ENCODE data around the gene LMNTD1.

LMNTD1 gene

GRCh38 chr12:25521625-25522256, 31.3 kb downstream of the LMNTD1 start:
- no peak overlapping the region for H3K27ac ChIP-seq (ENCODE audit: low read depth in 2 of 2, low read length in 2 of 2)
- H3K27me3 ChIP-seq (ENCODE audit: control insufficient read depth in 2 of 2, insufficient read depth in 2 of 2, low read length in 2 of 2): no peaks in the 10 kb centered on the region
- H3K9me3 ChIP-seq (ENCODE audit: control insufficient read depth in 2 of 2, low read length in 2 of 2): no peaks in the 10 kb centered on the region
- H3K4me1 ChIP-seq (ENCODE audit: control insufficient read depth in 2 of 2, insufficient read depth in 2 of 2, low read length in 2 of 2): no peaks in the 10 kb centered on the region
- H3K4me3 ChIP-seq (ENCODE audit: low read length in 2 of 2): no peak overlapping the region
- H3K9ac ChIP-seq (ENCODE audit: low read depth in 1 of 2, low read length in 2 of 2): no peak overlapping the region
- no peaks in the 10 kb centered on the region for H3K36me3 ChIP-seq (ENCODE audit: control insufficient read depth in 2 of 2, insufficient read depth in 2 of 2, low read length in 2 of 2)

GRCh38 chr12:25518512-25518911, 34.6 kb downstream of the LMNTD1 start:
- Histone ChIP-seq H3K9me3 (ENCODE audit: control insufficient read depth in 2 of 2, low read length in 2 of 2) (no peaks in the 10 kb centered on the region), H3K27me3 (ENCODE audit: control insufficient read depth in 2 of 2, insufficient read depth in 2 of 2, low read length in 2 of 2) (no peaks in the 10 kb centered on the region), H3K36me3 (ENCODE audit: control insufficient read depth in 2 of 2, insufficient read depth in 2 of 2, low read length in 2 of 2) (no peaks in the 10 kb centered on the region), H3K4me1 (ENCODE audit: control insufficient read depth in 2 of 2, insufficient read depth in 2 of 2, low read length in 2 of 2) (no peaks in the 10 kb centered on the region), H3K4me3 (ENCODE audit: low read length in 2 of 2) (no peak overlapping the region), H3K27ac (ENCODE audit: low read depth in 2 of 2, low read length in 2 of 2) (no peak overlapping the region), H3K9ac (ENCODE audit: low read depth in 1 of 2, low read length in 2 of 2) (no peak overlapping the region)

- Histone ChIP-seq H3K36me3 (ENCODE audit: control insufficient read depth in 2 of 2, insufficient read depth in 2 of 2, low read length in 2 of 2) (no peaks in the 10 kb centered on the region), H3K27ac (ENCODE audit: low read depth in 2 of 2, low read length in 2 of 2) (no peak overlapping the region), H3K4me3 (ENCODE audit: low read length in 2 of 2) (no peak overlapping the region), H3K9me3 (ENCODE audit: control insufficient read depth in 2 of 2, low read length in 2 of 2) (no peaks in the 10 kb centered on the region), H3K27me3 (ENCODE audit: control insufficient read depth in 2 of 2, insufficient read depth in 2 of 2, low read length in 2 of 2) (no peaks in the 10 kb centered on the region), H3K9ac (ENCODE audit: low read depth in 1 of 2, low read length in 2 of 2) (no peak overlapping the region), H3K4me1 (ENCODE audit: control insufficient read depth in 2 of 2, insufficient read depth in 2 of 2, low read length in 2 of 2) (no peaks in the 10 kb centered on the region)
Measured at GRCh38 chr12:25504744-25505143, 48.3 kb downstream of the LMNTD1 start.

DNA sequence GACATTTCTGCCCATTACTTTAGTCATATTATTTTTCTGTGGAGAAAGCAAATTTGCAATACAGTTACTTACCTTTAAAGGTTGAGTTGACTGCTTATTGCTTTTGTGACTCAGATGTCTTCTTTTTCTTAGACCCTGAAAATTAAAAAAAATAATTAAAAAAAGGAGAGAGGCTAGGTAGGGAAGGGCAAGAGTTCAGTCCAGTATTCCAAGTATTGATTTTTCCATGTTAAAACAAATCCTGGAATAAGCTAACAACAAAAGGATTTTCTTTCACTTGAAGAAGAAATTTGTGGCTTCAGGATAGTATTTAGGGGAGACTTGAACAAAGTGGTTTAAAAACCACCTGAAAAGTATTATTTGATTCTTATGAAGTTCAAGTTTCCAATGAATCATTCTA, 49.4 kb downstream of the LMNTD1 start:
- Histone ChIP-seq H3K27ac (ENCODE audit: low read depth in 2 of 2, low read length in 2 of 2) (no peak overlapping the region), H3K4me1 (ENCODE audit: control insufficient read depth in 2 of 2, insufficient read depth in 2 of 2, low read length in 2 of 2) (no peaks in the 10 kb centered on the region), H3K9me3 (ENCODE audit: control insufficient read depth in 2 of 2, low read length in 2 of 2) (no peaks in the 10 kb centered on the region)

GRCh38 chr12:25502596-25502995, 50.5 kb downstream of the LMNTD1 start:
- no peak overlapping the region for H3K4me3 ChIP-seq (ENCODE audit: low read length in 2 of 2)
- H3K9me3 ChIP-seq (ENCODE audit: control insufficient read depth in 2 of 2, low read length in 2 of 2): no peaks in the 10 kb centered on the region
- no peaks in the 10 kb centered on the region for H3K4me1 ChIP-seq (ENCODE audit: control insufficient read depth in 2 of 2, insufficient read depth in 2 of 2, low read length in 2 of 2)
- H3K27me3 ChIP-seq (ENCODE audit: control insufficient read depth in 2 of 2, insufficient read depth in 2 of 2, low read length in 2 of 2): no peaks in the 10 kb centered on the region
- no peak overlapping the region for H3K27ac ChIP-seq (ENCODE audit: low read depth in 2 of 2, low read length in 2 of 2)
- no peaks in the 10 kb centered on the region for H3K36me3 ChIP-seq (ENCODE audit: control insufficient read depth in 2 of 2, insufficient read depth in 2 of 2, low read length in 2 of 2)
- H3K9ac ChIP-seq (ENCODE audit: low read depth in 1 of 2, low read length in 2 of 2): no peak overlapping the region

More for the DNA sequence above, 49.4 kb downstream of the LMNTD1 start:
- Histone ChIP-seq H3K9ac (ENCODE audit: low read depth in 1 of 2, low read length in 2 of 2) (no peak overlapping the region), H3K36me3 (ENCODE audit: control insufficient read depth in 2 of 2, insufficient read depth in 2 of 2, low read length in 2 of 2) (no peaks in the 10 kb centered on the region), H3K27me3 (ENCODE audit: control insufficient read depth in 2 of 2, insufficient read depth in 2 of 2, low read length in 2 of 2) (no peaks in the 10 kb centered on the region), H3K4me3 (ENCODE audit: low read length in 2 of 2) (no peak overlapping the region)

DNA sequence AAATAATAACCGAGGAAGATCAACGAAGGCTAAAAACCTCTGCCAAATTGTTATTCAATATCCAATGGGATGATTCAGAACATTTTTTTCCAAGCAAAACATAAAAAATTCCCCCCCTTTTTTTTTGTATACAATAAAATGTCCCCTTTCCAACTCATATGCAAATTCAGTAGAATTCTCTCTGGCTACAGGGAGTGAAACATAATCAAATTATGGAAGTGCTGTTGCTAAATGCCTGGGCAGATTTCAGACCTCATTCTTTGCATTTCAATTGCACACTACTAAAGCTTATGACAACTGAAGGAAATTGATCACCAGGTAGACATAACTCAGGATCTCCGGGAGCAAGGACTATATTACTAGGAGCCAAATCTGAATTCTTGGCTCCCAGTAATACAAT, 51.0 kb downstream of the LMNTD1 start:
- no peak overlapping the region for H3K9ac ChIP-seq (ENCODE audit: low read depth in 1 of 2, low read length in 2 of 2)
- H3K4me3 ChIP-seq (ENCODE audit: low read length in 2 of 2): no peak overlapping the region
- H3K27ac ChIP-seq (ENCODE audit: low read depth in 2 of 2, low read length in 2 of 2): no peak overlapping the region
- H3K27me3 ChIP-seq (ENCODE audit: control insufficient read depth in 2 of 2, insufficient read depth in 2 of 2, low read length in 2 of 2): no peaks in the 10 kb centered on the region
- H3K9me3 ChIP-seq (ENCODE audit: control insufficient read depth in 2 of 2, low read length in 2 of 2): no peaks in the 10 kb centered on the region
- no peaks in the 10 kb centered on the region for H3K36me3 ChIP-seq (ENCODE audit: control insufficient read depth in 2 of 2, insufficient read depth in 2 of 2, low read length in 2 of 2)
- no peaks in the 10 kb centered on the region for H3K4me1 ChIP-seq (ENCODE audit: control insufficient read depth in 2 of 2, insufficient read depth in 2 of 2, low read length in 2 of 2)

DNA sequence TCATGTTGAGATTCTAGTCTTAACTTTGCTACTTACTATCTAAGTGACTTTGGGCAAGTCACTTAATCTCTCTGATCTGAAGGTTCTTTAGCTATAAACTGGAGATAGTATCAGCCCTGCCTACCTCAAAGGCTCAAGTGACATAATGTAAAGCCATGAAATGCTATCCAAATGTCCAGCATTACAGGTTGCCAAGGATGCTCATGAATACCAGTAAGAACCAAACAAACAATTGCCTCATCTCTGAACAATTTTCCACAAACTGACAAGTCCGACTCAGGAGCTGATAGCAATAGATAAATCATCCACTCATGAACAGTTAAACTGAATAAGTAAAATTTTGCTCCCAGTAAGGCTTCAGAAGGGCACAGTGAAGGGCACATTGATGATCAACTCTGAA, 51.5 kb downstream of the LMNTD1 start:
- no peaks in the 10 kb centered on the region for H3K27me3 ChIP-seq (ENCODE audit: control insufficient read depth in 2 of 2, insufficient read depth in 2 of 2, low read length in 2 of 2)
- no peaks in the 10 kb centered on the region for H3K9me3 ChIP-seq (ENCODE audit: control insufficient read depth in 2 of 2, low read length in 2 of 2)
- no peaks in the 10 kb centered on the region for H3K36me3 ChIP-seq (ENCODE audit: control insufficient read depth in 2 of 2, insufficient read depth in 2 of 2, low read length in 2 of 2)
- H3K27ac ChIP-seq (ENCODE audit: low read depth in 2 of 2, low read length in 2 of 2): no peak overlapping the region
- no peak overlapping the region for H3K4me3 ChIP-seq (ENCODE audit: low read length in 2 of 2)
- no peaks in the 10 kb centered on the region for H3K4me1 ChIP-seq (ENCODE audit: control insufficient read depth in 2 of 2, insufficient read depth in 2 of 2, low read length in 2 of 2)
- no peak overlapping the region for H3K9ac ChIP-seq (ENCODE audit: low read depth in 1 of 2, low read length in 2 of 2)

GRCh38 chr12:25500651-25501050, 52.4 kb downstream of the LMNTD1 start:
- Histone ChIP-seq H3K9ac (ENCODE audit: low read depth in 1 of 2, low read length in 2 of 2) (no peak overlapping the region), H3K27ac (ENCODE audit: low read depth in 2 of 2, low read length in 2 of 2) (no peak overlapping the region), H3K4me3 (ENCODE audit: low read length in 2 of 2) (no peak overlapping the region), H3K4me1 (ENCODE audit: control insufficient read depth in 2 of 2, insufficient read depth in 2 of 2, low read length in 2 of 2) (no peaks in the 10 kb centered on the region), H3K36me3 (ENCODE audit: control insufficient read depth in 2 of 2, insufficient read depth in 2 of 2, low read length in 2 of 2) (no peaks in the 10 kb centered on the region), H3K9me3 (ENCODE audit: control insufficient read depth in 2 of 2, low read length in 2 of 2) (no peaks in the 10 kb centered on the region), H3K27me3 (ENCODE audit: control insufficient read depth in 2 of 2, insufficient read depth in 2 of 2, low read length in 2 of 2) (no peaks in the 10 kb centered on the region)

DNA sequence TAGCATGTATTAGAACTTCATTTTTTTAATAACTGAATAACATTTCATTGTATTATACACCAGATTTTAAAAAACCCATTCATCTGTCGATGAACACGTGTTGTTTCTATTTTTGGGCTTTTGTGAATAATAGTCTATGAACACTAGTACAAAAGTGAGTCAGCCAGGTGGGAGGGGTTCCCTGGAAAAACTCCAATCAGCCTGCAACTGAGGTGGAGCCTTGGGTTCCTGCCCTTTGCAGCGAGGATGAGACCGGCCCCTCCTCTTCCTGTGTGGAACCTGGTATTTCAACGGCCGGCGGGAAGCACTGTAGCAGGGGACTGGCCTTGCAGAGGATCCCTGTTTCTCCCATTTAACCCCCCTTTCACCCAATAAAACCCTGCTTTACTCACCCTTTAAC, 56.1 kb downstream of the LMNTD1 start:
- no peaks in the 10 kb centered on the region for H3K27me3 ChIP-seq (ENCODE audit: control insufficient read depth in 2 of 2, insufficient read depth in 2 of 2, low read length in 2 of 2)
- H3K4me3 ChIP-seq (ENCODE audit: low read length in 2 of 2): no peak overlapping the region
- no peak overlapping the region for H3K27ac ChIP-seq (ENCODE audit: low read depth in 2 of 2, low read length in 2 of 2)
- H3K36me3 ChIP-seq (ENCODE audit: control insufficient read depth in 2 of 2, insufficient read depth in 2 of 2, low read length in 2 of 2): no peaks in the 10 kb centered on the region
- no peak overlapping the region for H3K9ac ChIP-seq (ENCODE audit: low read depth in 1 of 2, low read length in 2 of 2)
- H3K4me1 ChIP-seq (ENCODE audit: control insufficient read depth in 2 of 2, insufficient read depth in 2 of 2, low read length in 2 of 2): no peaks in the 10 kb centered on the region
- no peaks in the 10 kb centered on the region for H3K9me3 ChIP-seq (ENCODE audit: control insufficient read depth in 2 of 2, low read length in 2 of 2)

- no peak overlapping the region for H3K4me3 ChIP-seq (ENCODE audit: low read length in 2 of 2)
- H3K9me3 ChIP-seq (ENCODE audit: control insufficient read depth in 2 of 2, low read length in 2 of 2): no peaks in the 10 kb centered on the region
- H3K27me3 ChIP-seq (ENCODE audit: control insufficient read depth in 2 of 2, insufficient read depth in 2 of 2, low read length in 2 of 2): no peaks in the 10 kb centered on the region
- H3K36me3 ChIP-seq (ENCODE audit: control insufficient read depth in 2 of 2, insufficient read depth in 2 of 2, low read length in 2 of 2): no peaks in the 10 kb centered on the region
- no peaks in the 10 kb centered on the region for H3K4me1 ChIP-seq (ENCODE audit: control insufficient read depth in 2 of 2, insufficient read depth in 2 of 2, low read length in 2 of 2)
- no peak overlapping the region for H3K9ac ChIP-seq (ENCODE audit: low read depth in 1 of 2, low read length in 2 of 2)
- H3K27ac ChIP-seq (ENCODE audit: low read depth in 2 of 2, low read length in 2 of 2): no peak overlapping the region
Measured at GRCh38 chr12:25496098-25496587, 56.9 kb downstream of the LMNTD1 start.

All from mucosa of rectum (tissue), 2 donors.